ENCODE results near the gene RBM47.

The RBM47 gene

GRCh38 chr4:40669504-40669903 is 39.8 kb upstream of the RBM47 start:
- Histone ChIP-seq H3K27me3 (ENCODE audit: control insufficient read depth, insufficient read depth, low read length) (no peaks in the 10 kb centered on the region), H3K27ac (no peak overlapping the region), H3K36me3 (ENCODE audit: control insufficient read depth, insufficient read depth, low read length) (no peaks in the 10 kb centered on the region), H3K9me3 (ENCODE audit: control insufficient read depth, low read length) (no peaks in the 10 kb centered on the region), H3K4me1 (no peaks in the 10 kb centered on the region), H3K4me3 (ENCODE audit: low read depth, low read length) (no peak overlapping the region), H3K9ac (no peak overlapping the region), H2AFZ (no peak overlapping the region), H3K4me2 (ENCODE audit: low read length) (no peak overlapping the region), H3K79me2 (no peaks in the 10 kb centered on the region)
- no peak for TF ChIP-seq CTCF (IDR thresholded peaks at IDR 0.05)

GRCh38 chr4:40665842-40666241 is 36.2 kb upstream of the RBM47 start:
- H3K9me3 ChIP-seq (ENCODE audit: control insufficient read depth, low read length), result no peaks in the 10 kb centered on the region
- no peak overlapping the region for H3K9ac ChIP-seq
- no peaks in the 10 kb centered on the region for H3K79me2 ChIP-seq
- no peak overlapping the region for H3K27ac ChIP-seq
- H3K36me3 ChIP-seq (ENCODE audit: control insufficient read depth, insufficient read depth, low read length), result no peaks in the 10 kb centered on the region
- H3K4me2 ChIP-seq (ENCODE audit: low read length), result no peak overlapping the region
- no peak for TF ChIP-seq CTCF (IDR thresholded peaks at IDR 0.05)
- no peak overlapping the region for H2AFZ ChIP-seq
- H3K4me1 ChIP-seq, result no peaks in the 10 kb centered on the region
- no peaks in the 10 kb centered on the region for H3K27me3 ChIP-seq (ENCODE audit: control insufficient read depth, insufficient read depth, low read length)
- H3K4me3 ChIP-seq (ENCODE audit: low read depth, low read length), result no peak overlapping the region

DNA sequence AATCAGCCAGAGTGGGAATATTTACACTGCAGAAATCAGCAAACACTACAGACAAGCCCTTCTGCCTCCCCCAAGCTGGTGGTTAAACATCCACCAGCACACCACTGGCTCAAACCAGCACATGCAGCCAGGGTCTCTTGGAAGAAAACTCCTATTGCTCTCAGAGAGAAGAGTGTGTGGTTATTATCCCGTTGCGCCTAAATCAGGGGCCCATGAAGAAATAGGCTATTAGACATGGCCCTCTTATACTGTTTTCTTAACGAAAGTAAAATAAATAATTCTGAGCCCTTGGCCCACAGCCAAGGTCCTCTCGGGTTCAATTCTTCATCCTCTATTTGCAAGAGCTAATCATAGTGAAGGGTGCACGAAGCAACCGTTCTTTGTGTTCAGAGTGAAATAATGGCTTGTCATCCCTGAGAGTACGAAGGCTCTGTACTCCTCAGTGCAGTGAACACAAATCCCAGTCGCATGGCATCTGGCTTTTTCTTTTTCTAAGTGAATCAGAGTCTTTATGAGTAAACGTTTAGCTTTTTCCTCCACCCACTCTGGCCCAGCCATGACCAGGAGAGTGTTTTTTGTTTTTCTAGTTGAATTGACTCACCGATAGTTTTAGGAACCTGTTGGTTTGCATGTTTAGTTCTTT is 33.4 kb upstream of the RBM47 start:
- Histone ChIP-seq H3K4me2 (ENCODE audit: low read length) (no peak overlapping the region), H3K27me3 (ENCODE audit: control insufficient read depth, insufficient read depth, low read length) (no peaks in the 10 kb centered on the region), H3K9me3 (ENCODE audit: control insufficient read depth, low read length) (no peaks in the 10 kb centered on the region), H3K36me3 (ENCODE audit: control insufficient read depth, insufficient read depth, low read length) (no peaks in the 10 kb centered on the region), H3K4me1 (no peaks in the 10 kb centered on the region), H2AFZ (no peak overlapping the region), H3K4me3 (ENCODE audit: low read depth, low read length) (no peak overlapping the region), H3K27ac (no peak overlapping the region), H3K79me2 (no peaks in the 10 kb centered on the region), H3K9ac (no peak overlapping the region)
- TF ChIP-seq CTCF (IDR thresholded peaks at IDR 0.05), result no peak

- Histone ChIP-seq H3K9ac (no peak overlapping the region), H3K4me3 (ENCODE audit: low read depth, low read length) (no peak overlapping the region), H2AFZ (no peak overlapping the region), H3K4me1 (no peaks in the 10 kb centered on the region), H3K9me3 (ENCODE audit: control insufficient read depth, low read length) (no peaks in the 10 kb centered on the region), H3K4me2 (ENCODE audit: low read length) (no peak overlapping the region), H3K79me2 (no peaks in the 10 kb centered on the region), H3K36me3 (ENCODE audit: control insufficient read depth, insufficient read depth, low read length) (no peaks in the 10 kb centered on the region), H3K27me3 (ENCODE audit: control insufficient read depth, insufficient read depth, low read length) (no peaks in the 10 kb centered on the region), H3K27ac (no peak overlapping the region)
- TF ChIP-seq CTCF (IDR thresholded peaks at IDR 0.05), result no peak
These were observed 32.1 kb upstream of the RBM47 start for GRCh38 chr4:40661803-40662202.

GRCh38 chr4:40656201-40656863 is 26.7 kb upstream of the RBM47 start:
- no peaks in the 10 kb centered on the region for H3K27me3 ChIP-seq (ENCODE audit: control insufficient read depth, insufficient read depth, low read length)
- H3K36me3 ChIP-seq (ENCODE audit: control insufficient read depth, insufficient read depth, low read length), result no peaks in the 10 kb centered on the region
- H3K9me3 ChIP-seq (ENCODE audit: control insufficient read depth, low read length), result no peaks in the 10 kb centered on the region
- H3K4me3 ChIP-seq (ENCODE audit: low read depth, low read length), result no peak overlapping the region
- no peak overlapping the region for H3K27ac ChIP-seq
- H3K9ac ChIP-seq, result no peak overlapping the region
- no peaks in the 10 kb centered on the region for H3K79me2 ChIP-seq
- no peaks in the 10 kb centered on the region for H3K4me1 ChIP-seq
- no peak for TF ChIP-seq CTCF (IDR thresholded peaks at IDR 0.05)
- no peak overlapping the region for H2AFZ ChIP-seq
- no peak overlapping the region for H3K4me2 ChIP-seq (ENCODE audit: low read length)

Measured in parathyroid adenoma (tissue), 2 donors.